ENCODE data around the gene TLE4. TPM values are rescaled to one million over a fixed set of nuclear protein-coding genes. Genes with fewer than 3 reads are reported as not detected.

The TLE4 gene
- total RNA-seq, 2 experiments from 2014 or later = 11.2 to 13.1 TPM

GRCh38 chr9:79573412-79573923 lies 1.7 kb downstream of the TLE4 start:
- intact Hi-C loops (cut with micrococcal nuclease) = loop anchor here (5.0 to 10.0 kb wide), 6 partner anchors 114 to 1541 kb away; partner anchors contain the start of genes CEP78 and GNAQ
- peaks cover 6% of the 10 kb centered on the region for H3K36me3 Mint-ChIP-seq (ENCODE audit: low read depth)
- peaks cover 4% of the 10 kb centered on the region for H3K27me3 Mint-ChIP-seq (ENCODE audit: low read depth)
- CTCF ChIA-PET = interaction anchor here (0.6 to 0.8 kb wide), 2 partner anchors 41 to 144 kb away, joined by 3 to 4 read pairs; no protein-coding TSS in a partner anchor
- H3K27ac Mint-ChIP-seq = peak overlapping the region; percentile 79
- no peaks in the 10 kb centered on the region for H3K9me3 Mint-ChIP-seq
- peak overlapping the region; percentile 80 for H3K4me3 Mint-ChIP-seq
- DNase-seq = no peak
- peaks cover 44% of the 10 kb centered on the region for H3K4me1 Mint-ChIP-seq (ENCODE audit: low read depth)

- Mint-ChIP-seq H3K27me3 (ENCODE audit: low read depth) (peaks cover 4% of the 10 kb centered on the region), H3K4me1 (ENCODE audit: low read depth) (peaks cover 50% of the 10 kb centered on the region), H3K36me3 (ENCODE audit: low read depth) (peaks cover 6% of the 10 kb centered on the region), H3K27ac (peak overlapping the region; percentile 79), H3K9me3 (no peaks in the 10 kb centered on the region), H3K4me3 (peak overlapping the region; percentile 80)
- CTCF ChIA-PET = interaction anchor here (0.8 kb wide), 1 partner anchor 143 kb away, joined by 4 read pairs; no protein-coding TSS in a partner anchor
- DNase-seq = no peak
- intact Hi-C loops (cut with micrococcal nuclease) = loop anchor here (5.0 to 10.0 kb wide), 6 partner anchors 113 to 1542 kb away; partner anchors contain the start of genes CEP78 and GNAQ
These were observed 2.4 kb downstream of the TLE4 start for GRCh38 chr9:79574136-79574535.

- Mint-ChIP-seq H3K4me1 (ENCODE audit: low read depth) (peaks cover 51% of the 10 kb centered on the region), H3K27me3 (ENCODE audit: low read depth) (peaks cover 3% of the 10 kb centered on the region), H3K4me3 (no peak overlapping the region), H3K9me3 (no peaks in the 10 kb centered on the region), H3K27ac (no peak overlapping the region), H3K36me3 (ENCODE audit: low read depth) (peaks cover 6% of the 10 kb centered on the region)
- no peak for DNase-seq
- intact Hi-C loops (cut with micrococcal nuclease) = loop anchor here (5.0 to 10.0 kb wide), 6 partner anchors 113 to 1542 kb away; partner anchors contain the start of genes CEP78 and GNAQ
- CTCF ChIA-PET = no interaction called here
These were observed 3.0 kb downstream of the TLE4 start for GRCh38 chr9:79574781-79575180.

- H3K4me3 Mint-ChIP-seq = no peak overlapping the region
- CTCF ChIA-PET = interaction anchor here (0.7 kb wide), 1 partner anchor 268 kb away, joined by 3 read pairs; no protein-coding TSS in a partner anchor
- peaks cover 54% of the 10 kb centered on the region for H3K4me1 Mint-ChIP-seq (ENCODE audit: low read depth)
- no peaks in the 10 kb centered on the region for H3K9me3 Mint-ChIP-seq
- H3K27ac Mint-ChIP-seq = no peak overlapping the region
- H3K27me3 Mint-ChIP-seq (ENCODE audit: low read depth) = no peaks in the 10 kb centered on the region
- intact Hi-C loops (cut with micrococcal nuclease) = loop anchor here (10.0 kb wide), 2 partner anchors 309 to 1341 kb away; partner anchors contain the start of gene CEP78
- H3K36me3 Mint-ChIP-seq (ENCODE audit: low read depth) = peaks cover 7% of the 10 kb centered on the region
- DNase-seq = no peak
These were observed 3.8 kb downstream of the TLE4 start for GRCh38 chr9:79575547-79575946.

GRCh38 chr9:79577969-79578723 lies 6.4 kb downstream of the TLE4 start:
- H3K36me3 Mint-ChIP-seq (ENCODE audit: low read depth) = peaks cover 7% of the 10 kb centered on the region
- intact Hi-C loops (cut with micrococcal nuclease) = loop anchor here (10.0 kb wide), 2 partner anchors 307 to 1343 kb away; partner anchors contain the start of gene CEP78
- no peaks in the 10 kb centered on the region for H3K9me3 Mint-ChIP-seq
- H3K27me3 Mint-ChIP-seq (ENCODE audit: low read depth) = no peaks in the 10 kb centered on the region
- CTCF ChIA-PET = interaction anchor here (0.6 kb wide), 1 partner anchor 447 kb away, joined by 5 read pairs; no protein-coding TSS in a partner anchor
- no peak overlapping the region for H3K4me3 Mint-ChIP-seq
- no peak for DNase-seq
- no peak overlapping the region for H3K27ac Mint-ChIP-seq
- peaks cover 79% of the 10 kb centered on the region for H3K4me1 Mint-ChIP-seq (ENCODE audit: low read depth)

- intact Hi-C loops (cut with micrococcal nuclease) = loop anchor here (10.0 kb wide), 2 partner anchors 306 to 1344 kb away; partner anchors contain the start of gene CEP78
- Mint-ChIP-seq H3K27ac (no peak overlapping the region), H3K27me3 (ENCODE audit: low read depth) (no peaks in the 10 kb centered on the region), H3K4me1 (ENCODE audit: low read depth) (peaks cover 84% of the 10 kb centered on the region), H3K36me3 (ENCODE audit: low read depth) (peaks cover 7% of the 10 kb centered on the region), H3K4me3 (no peak overlapping the region), H3K9me3 (no peaks in the 10 kb centered on the region)
- CTCF ChIA-PET = interaction anchor here (0.6 to 0.7 kb wide), 2 partner anchors 114 to 448 kb away, joined by 3 to 5 read pairs; no protein-coding TSS in a partner anchor
- DNase-seq = no peak
These were observed 7.1 kb downstream of the TLE4 start for GRCh38 chr9:79578891-79579290.

GRCh38 chr9:79579624-79580023 lies 7.9 kb downstream of the TLE4 start:
- H3K36me3 Mint-ChIP-seq (ENCODE audit: low read depth) = peaks cover 7% of the 10 kb centered on the region
- intact Hi-C loops (cut with micrococcal nuclease) = loop anchor here (10.0 kb wide), 2 partner anchors 305 to 1345 kb away; partner anchors contain the start of gene CEP78

GRCh38 chr9:79580055-79580454 lies 8.3 kb downstream of the TLE4 start:
- H3K9me3 Mint-ChIP-seq = no peaks in the 10 kb centered on the region
- H3K36me3 Mint-ChIP-seq (ENCODE audit: low read depth) = peaks cover 7% of the 10 kb centered on the region
- CTCF ChIA-PET = no interaction called here
- peaks cover 83% of the 10 kb centered on the region for H3K4me1 Mint-ChIP-seq (ENCODE audit: low read depth)
- H3K27ac Mint-ChIP-seq = no peak overlapping the region
- H3K4me3 Mint-ChIP-seq = no peak overlapping the region
- intact Hi-C loops (cut with micrococcal nuclease) = no loop called here
- no peak for DNase-seq
- H3K27me3 Mint-ChIP-seq (ENCODE audit: low read depth) = no peaks in the 10 kb centered on the region

More at GRCh38 chr9:79579624-79580023, 7.9 kb downstream of the TLE4 start:
- peaks cover 84% of the 10 kb centered on the region for H3K4me1 Mint-ChIP-seq (ENCODE audit: low read depth)
- no peak overlapping the region for H3K27ac Mint-ChIP-seq
- H3K27me3 Mint-ChIP-seq (ENCODE audit: low read depth) = no peaks in the 10 kb centered on the region
- no peaks in the 10 kb centered on the region for H3K9me3 Mint-ChIP-seq
- no peak overlapping the region for H3K4me3 Mint-ChIP-seq
- CTCF ChIA-PET = interaction anchor here (0.7 kb wide), 1 partner anchor 114 kb away, joined by 3 read pairs; no protein-coding TSS in a partner anchor
- no peak for DNase-seq

GRCh38 chr9:79581388-79581787 lies 9.6 kb downstream of the TLE4 start:
- H3K27ac Mint-ChIP-seq = peak overlapping the region; percentile 11
- H3K4me3 Mint-ChIP-seq = peak overlapping the region; percentile 62
- peaks cover 3% of the 10 kb centered on the region for H3K36me3 Mint-ChIP-seq (ENCODE audit: low read depth)
- H3K27me3 Mint-ChIP-seq (ENCODE audit: low read depth) = no peaks in the 10 kb centered on the region
- peaks cover 75% of the 10 kb centered on the region for H3K4me1 Mint-ChIP-seq (ENCODE audit: low read depth)
- DNase-seq = no peak
- intact Hi-C loops (cut with micrococcal nuclease) = loop anchor here (1.0 kb wide), 1 partner anchor 12 kb away; no protein-coding TSS in a partner anchor
- no peaks in the 10 kb centered on the region for H3K9me3 Mint-ChIP-seq
- CTCF ChIA-PET = interaction anchor here (0.8 to 1.4 kb wide), 2 partner anchors 10 to 302 kb away, joined by 3 to 6 read pairs; partner anchors contain the start of gene TLE4

GRCh38 chr9:79581794-79582193 lies 10.0 kb downstream of the TLE4 start:
- Mint-ChIP-seq H3K4me1 (ENCODE audit: low read depth) (peaks cover 72% of the 10 kb centered on the region), H3K9me3 (no peaks in the 10 kb centered on the region), H3K36me3 (ENCODE audit: low read depth) (peaks cover 2% of the 10 kb centered on the region), H3K27me3 (ENCODE audit: low read depth) (no peaks in the 10 kb centered on the region), H3K4me3 (peak overlapping the region; percentile 62), H3K27ac (peak overlapping the region; percentile 11)
- DNase-seq = peak; percentile 52
- intact Hi-C loops (cut with micrococcal nuclease) = loop anchor here (1.0 kb wide), 3 partner anchors 10 to 43 kb away; partner anchors contain the start of gene TLE4
- CTCF ChIA-PET = interaction anchor here (0.8 to 1.4 kb wide), 2 partner anchors 10 to 301 kb away, joined by 3 to 6 read pairs; partner anchors contain the start of gene TLE4

- Mint-ChIP-seq H3K36me3 (ENCODE audit: low read depth) (peaks cover 6% of the 10 kb centered on the region), H3K9me3 (no peaks in the 10 kb centered on the region), H3K27ac (no peak overlapping the region), H3K4me1 (ENCODE audit: low read depth) (peaks cover 64% of the 10 kb centered on the region), H3K27me3 (ENCODE audit: low read depth) (no peaks in the 10 kb centered on the region), H3K4me3 (peak overlapping the region; percentile 30)
- peak; percentile 61 for DNase-seq
- intact Hi-C loops (cut with micrococcal nuclease) = no loop called here
- CTCF ChIA-PET = interaction anchor here (0.8 kb wide), 2 partner anchors 9 to 103 kb away, joined by 3 to 4 read pairs; no protein-coding TSS in a partner anchor
These were observed 12.3 kb downstream of the TLE4 start for GRCh38 chr9:79583952-79584654.
